CD4-positive, CD25-positive, alpha-beta regulatory T cell (primary cell): Measurements from ENCODE around the gene SFRP5. TPM values are rescaled to one million over a fixed set of nuclear protein-coding genes. Genes with fewer than 3 reads are reported as not detected.
A peak's percentile ranks its signal among the peaks of the same experiment; 100 is the strongest.

Source experiments
- ATAC-seq, 2 donors: fragments of 150-1000 bp; cut with Tn5 transposase; one replicate each; pipeline ENCODE4 v1.10.0; 2021; ENCODE audit warnings: low read depth in 2 of 2, moderate number of reproducible peaks in 2 of 2, moderate library complexity in 1 of 2
- DNase-seq, 3 donors: peaks; one replicate each; pipeline versions ENCODE4 v3.0.0 to v3.0.0-alpha.2; 2012 to 2022; ENCODE audit warnings: mixed read lengths in 1 of 3
- H3K27ac ChIP-seq: one replicate; pipeline ENCODE4 v1.7.0; 2013; ENCODE audit warnings: mild to moderate bottlenecking, low read length; ENCODE audit not compliant: insufficient read depth, poor library complexity, severe bottlenecking
- H3K27me3 ChIP-seq: one replicate; pipeline ENCODE4 v1.7.0; 2013; ENCODE audit warnings: low read length; ENCODE audit not compliant: control insufficient read depth, insufficient read depth
- H3K36me3 ChIP-seq: one replicate; pipeline ENCODE4 v1.7.0; 2013; ENCODE audit warnings: mild to moderate bottlenecking, low read length, moderate library complexity; ENCODE audit not compliant: control insufficient read depth, insufficient read depth
- H3K4me1 ChIP-seq: 2 replicates; pipeline ENCODE4 v1.7.0; 2013; ENCODE audit warnings: mild to moderate bottlenecking, low read length; ENCODE audit not compliant: insufficient read depth, control insufficient read depth, poor library complexity, severe bottlenecking
- H3K4me3 ChIP-seq: one replicate; pipeline ENCODE4 v1.7.0; 2013; ENCODE audit warnings: low read depth, mild to moderate bottlenecking, low read length, moderate library complexity
- H3K9me3 ChIP-seq, 2 experiments: 1 replicate in 1 of 2; 2 replicates in 1 of 2; pipeline ENCODE4 v1.7.0; 2013; ENCODE audit warnings: low read length in 2 of 2, mild to moderate bottlenecking in 1 of 2, moderate library complexity in 1 of 2; ENCODE audit not compliant: control insufficient read depth in 2 of 2
- H3K27ac Mint-ChIP-seq, 3 donors: one replicate each; pipeline ENCODE4 v1.8.0; 2020 to 2022; ENCODE audit warnings: mild to moderate bottlenecking in 3 of 3, mixed read lengths in 3 of 3, moderate library complexity in 2 of 3
- H3K27me3 Mint-ChIP-seq: one replicate; pipeline ENCODE4 v1.8.0; 2022; ENCODE audit warnings: mild to moderate bottlenecking, mixed read lengths
- H3K36me3 Mint-ChIP-seq: one replicate; pipeline ENCODE4 v1.8.0; 2020; ENCODE audit warnings: mixed read lengths
- H3K4me1 Mint-ChIP-seq, 4 donors: one replicate each; pipeline ENCODE4 v1.8.0; 2020 to 2022; ENCODE audit warnings: mixed read lengths in 4 of 4, mild to moderate bottlenecking in 1 of 4
- H3K4me3 Mint-ChIP-seq, 4 donors: one replicate each; pipeline ENCODE4 v1.8.0; 2020 to 2022; ENCODE audit warnings: mild to moderate bottlenecking in 4 of 4, mixed read lengths in 4 of 4, moderate library complexity in 3 of 4
- H3K9me3 Mint-ChIP-seq, 7 donors: one replicate each; pipeline ENCODE4 v1.8.0; 2020 to 2022; ENCODE audit warnings: mixed read lengths in 7 of 7, mild to moderate bottlenecking in 3 of 7, moderate library complexity in 2 of 7
- polyA plus RNA-seq, 4 donors: library from polyadenylated mRNA; unstranded; fragments of 300-500 nt; fragmentation: Illumina TruSeq; gene quantifications; one replicate each; pipeline ENCODE4 v1.2.3, GENCODE V29; 2021
- total RNA-seq: library from RNA; stranded (reverse); gene quantifications from one replicate; pipeline ENCODE4 v1.2.3, GENCODE V29; 2022

Gene SFRP5
- total and polyA plus RNA-seq, 5 donors from 2014 or later = 0.34 to 0.93 (median 0.43) TPM; not detected in 2

DNA sequence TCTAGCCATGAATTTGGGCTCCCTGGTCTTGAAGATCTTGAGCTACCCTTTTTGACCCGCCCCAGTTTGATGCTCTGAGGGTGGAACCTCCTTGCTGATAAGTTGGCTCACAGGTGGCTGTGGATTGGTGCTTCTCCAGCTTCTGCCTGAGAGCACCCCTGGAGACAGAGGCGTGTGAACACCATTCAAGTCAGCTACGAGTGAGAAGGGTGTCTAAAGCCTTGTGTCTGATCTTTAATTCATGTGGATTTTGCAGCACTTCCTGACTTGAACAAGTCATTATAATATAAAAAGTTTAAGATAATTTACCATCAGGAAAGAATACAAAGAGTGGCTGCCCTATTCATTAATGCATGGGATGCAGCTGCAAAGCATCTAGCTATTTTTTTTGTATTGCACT, 40.2 kb upstream of the SFRP5 start:
- Histone ChIP-seq H3K27me3 (no peaks in the 10 kb centered on the region), H3K9me3 (no peaks in the 10 kb centered on the region), H3K4me1 (no peaks in the 10 kb centered on the region), H3K4me3 (no peak overlapping the region), H3K27ac (no peak overlapping the region), H3K36me3 (no peaks in the 10 kb centered on the region)
- Mint-ChIP-seq H3K4me1 (peaks cover 0 to 8% (median 2%) of the 10 kb centered on the region in 4 donors), H3K36me3 (no peaks in the 10 kb centered on the region), H3K27me3 (peaks cover 5% of the 10 kb centered on the region), H3K27ac (no peak overlapping the region), H3K9me3 (peaks cover 0 to 2% (median 0%) of the 10 kb centered on the region in 7 donors), H3K4me3 (no peak overlapping the region)
- ATAC-seq = no peak
- DNase-seq = no peak

DNA sequence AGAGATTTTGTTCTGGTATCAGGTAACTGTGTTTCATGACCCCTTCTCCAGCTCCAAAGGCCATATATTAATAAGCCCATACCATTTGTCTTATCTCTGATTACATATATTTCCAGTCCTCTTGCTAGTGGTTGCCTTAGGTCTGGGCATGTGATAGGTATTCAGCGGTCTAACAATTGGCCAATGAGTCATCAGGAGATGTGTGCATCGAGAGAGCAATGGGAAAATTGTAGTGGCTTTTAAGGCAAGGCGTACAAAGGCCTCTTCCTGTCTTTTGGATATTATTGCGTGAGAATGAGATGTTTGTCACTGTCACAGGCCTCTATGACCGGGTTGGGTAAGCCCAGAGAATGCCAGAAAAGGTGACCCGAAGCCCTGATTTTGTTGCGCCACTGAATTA, 38.6 kb upstream of the SFRP5 start:
- Mint-ChIP-seq H3K9me3 (no peaks in the 10 kb centered on the region), H3K27me3 (peaks cover 5% of the 10 kb centered on the region), H3K36me3 (no peaks in the 10 kb centered on the region), H3K27ac (no peak overlapping the region), H3K4me3 (no peak overlapping the region), H3K4me1 (peaks cover 0 to 8% (median 2%) of the 10 kb centered on the region in 4 donors)
- ATAC-seq (no peak), DNase-seq (no peak)
- no peaks in the 10 kb centered on the region for H3K36me3 ChIP-seq
- no peaks in the 10 kb centered on the region for H3K27me3 ChIP-seq
- no peaks in the 10 kb centered on the region for H3K4me1 ChIP-seq
- no peaks in the 10 kb centered on the region for H3K9me3 ChIP-seq
- no peak overlapping the region for H3K27ac ChIP-seq
- H3K4me3 ChIP-seq = no peak overlapping the region

GRCh38 chr10:97805949-97806348, 34.1 kb upstream of the SFRP5 start:
- Histone ChIP-seq H3K27ac (no peak overlapping the region), H3K27me3 (no peaks in the 10 kb centered on the region), H3K4me1 (no peaks in the 10 kb centered on the region), H3K36me3 (no peaks in the 10 kb centered on the region), H3K4me3 (no peak overlapping the region), H3K9me3 (no peaks in the 10 kb centered on the region)
- no peak for DNase-seq
- H3K27me3 Mint-ChIP-seq = peaks cover 8% of the 10 kb centered on the region
- no peaks in the 10 kb centered on the region for H3K36me3 Mint-ChIP-seq
- ATAC-seq = no peak
- H3K4me3 Mint-ChIP-seq = no peak overlapping the region
- peaks cover 0 to 4% (median 2%) of the 10 kb centered on the region in 4 donors for H3K4me1 Mint-ChIP-seq
- no peak overlapping the region for H3K27ac Mint-ChIP-seq
- no peaks in the 10 kb centered on the region for H3K9me3 Mint-ChIP-seq

DNA sequence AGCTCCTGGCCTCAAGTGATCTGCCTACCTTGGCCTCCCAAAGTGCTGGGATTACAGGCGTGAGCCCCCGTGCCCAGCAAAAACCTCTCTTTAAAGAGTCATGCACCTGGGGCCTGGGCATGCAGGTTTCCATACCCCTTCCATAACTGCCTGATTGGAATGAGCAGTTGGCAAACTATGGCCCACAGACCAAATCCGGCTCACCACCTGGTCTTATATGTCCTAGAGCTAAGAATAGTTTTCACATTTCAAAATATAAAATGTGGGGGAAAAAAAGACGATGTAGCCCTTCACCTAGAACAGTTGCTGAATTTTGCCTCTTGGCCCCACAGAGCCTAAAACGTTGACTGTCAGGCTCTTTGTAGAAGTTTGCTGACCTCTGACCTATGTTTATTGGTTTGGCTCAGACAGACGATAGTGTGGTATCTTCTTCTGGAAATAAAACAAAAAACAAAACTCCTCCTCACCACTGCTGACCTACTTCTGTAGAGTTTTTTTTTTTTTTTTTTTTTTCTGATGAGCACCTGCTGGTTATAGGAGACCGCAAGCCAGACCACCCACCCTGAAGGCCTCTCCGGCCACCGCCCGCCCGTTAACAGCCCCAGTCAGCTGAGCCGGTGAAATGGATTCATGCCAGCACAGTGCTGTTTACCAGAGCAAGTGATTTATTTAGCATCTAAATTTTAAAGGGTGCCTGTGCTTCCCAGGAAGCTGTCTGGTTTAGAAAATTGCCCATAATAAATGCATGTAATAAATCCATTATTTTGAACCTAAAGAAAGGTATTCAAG, 33.5 kb upstream of the SFRP5 start:
- Mint-ChIP-seq H3K4me3 (no peak overlapping the region), H3K36me3 (no peaks in the 10 kb centered on the region)
- ATAC-seq = no peak

DNA sequence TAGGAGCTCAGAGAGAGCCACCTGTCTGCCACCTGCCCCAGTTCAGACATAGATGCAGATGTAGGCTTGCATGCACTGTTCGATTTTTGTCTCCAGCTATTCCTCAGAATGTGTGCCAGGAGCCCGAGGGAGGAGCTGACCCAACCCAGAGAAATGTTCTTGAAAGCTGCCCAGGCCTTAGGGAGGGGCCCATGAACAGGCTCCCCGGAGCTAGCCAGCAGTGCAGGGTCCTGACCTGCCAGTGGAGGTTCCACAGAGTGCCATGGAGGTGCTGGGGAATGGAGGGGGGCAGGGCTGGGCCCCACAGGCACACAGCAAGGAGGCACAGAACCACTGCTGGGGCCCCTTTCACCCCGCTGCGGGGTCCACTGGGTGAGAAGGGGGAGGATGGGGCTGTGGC, 29.6 kb upstream of the SFRP5 start:
- H3K4me1 Mint-ChIP-seq = peaks cover 3 to 22% (median 14%) of the 10 kb centered on the region in 4 donors
- peaks cover 0 to 13% (median 0%) of the 10 kb centered on the region in 7 donors for H3K9me3 Mint-ChIP-seq
- no peak overlapping the region for H3K27ac ChIP-seq
- DNase-seq (no peak), ATAC-seq (no peak)
- peaks cover 4 to 11% of the 10 kb centered on the region in 2 experiments for H3K9me3 ChIP-seq
- H3K27me3 Mint-ChIP-seq = peaks cover 8% of the 10 kb centered on the region
- H3K4me3 Mint-ChIP-seq = no peak overlapping the region
- peaks cover 8% of the 10 kb centered on the region for H3K4me1 ChIP-seq
- no peaks in the 10 kb centered on the region for H3K36me3 ChIP-seq
- peaks cover 3% of the 10 kb centered on the region for H3K36me3 Mint-ChIP-seq
- H3K4me3 ChIP-seq = no peak overlapping the region
- no peaks in the 10 kb centered on the region for H3K27me3 ChIP-seq
- no peak overlapping the region for H3K27ac Mint-ChIP-seq

More for the DNA sequence above, 33.5 kb upstream of the SFRP5 start:
- H3K4me3 ChIP-seq = no peak overlapping the region
- H3K27ac ChIP-seq = no peak overlapping the region
- H3K36me3 ChIP-seq = no peaks in the 10 kb centered on the region
- DNase-seq = no peak
- no peaks in the 10 kb centered on the region for H3K9me3 ChIP-seq
- no peaks in the 10 kb centered on the region for H3K27me3 ChIP-seq
- Mint-ChIP-seq H3K27me3 (peaks cover 8% of the 10 kb centered on the region), H3K27ac (no peak overlapping the region), H3K9me3 (no peaks in the 10 kb centered on the region), H3K4me1 (peaks cover 0 to 5% (median 2%) of the 10 kb centered on the region in 4 donors)
- no peaks in the 10 kb centered on the region for H3K4me1 ChIP-seq

GRCh38 chr10:97800474-97800873, 28.7 kb upstream of the SFRP5 start:
- Histone ChIP-seq H3K27me3 (no peaks in the 10 kb centered on the region), H3K9me3 (peaks cover 4 to 11% of the 10 kb centered on the region in 2 experiments), H3K27ac (no peak overlapping the region), H3K36me3 (no peaks in the 10 kb centered on the region), H3K4me3 (no peak overlapping the region), H3K4me1 (peaks cover 16% of the 10 kb centered on the region)
- Mint-ChIP-seq H3K4me1 (peaks cover 5 to 31% (median 21%) of the 10 kb centered on the region in 4 donors), H3K27ac (no peak overlapping the region), H3K9me3 (peaks cover 0 to 13% (median 0%) of the 10 kb centered on the region in 7 donors), H3K4me3 (no peak overlapping the region), H3K36me3 (peaks cover 3% of the 10 kb centered on the region), H3K27me3 (peaks cover 8% of the 10 kb centered on the region)
- ATAC-seq = no peak
- DNase-seq = no peak

DNA sequence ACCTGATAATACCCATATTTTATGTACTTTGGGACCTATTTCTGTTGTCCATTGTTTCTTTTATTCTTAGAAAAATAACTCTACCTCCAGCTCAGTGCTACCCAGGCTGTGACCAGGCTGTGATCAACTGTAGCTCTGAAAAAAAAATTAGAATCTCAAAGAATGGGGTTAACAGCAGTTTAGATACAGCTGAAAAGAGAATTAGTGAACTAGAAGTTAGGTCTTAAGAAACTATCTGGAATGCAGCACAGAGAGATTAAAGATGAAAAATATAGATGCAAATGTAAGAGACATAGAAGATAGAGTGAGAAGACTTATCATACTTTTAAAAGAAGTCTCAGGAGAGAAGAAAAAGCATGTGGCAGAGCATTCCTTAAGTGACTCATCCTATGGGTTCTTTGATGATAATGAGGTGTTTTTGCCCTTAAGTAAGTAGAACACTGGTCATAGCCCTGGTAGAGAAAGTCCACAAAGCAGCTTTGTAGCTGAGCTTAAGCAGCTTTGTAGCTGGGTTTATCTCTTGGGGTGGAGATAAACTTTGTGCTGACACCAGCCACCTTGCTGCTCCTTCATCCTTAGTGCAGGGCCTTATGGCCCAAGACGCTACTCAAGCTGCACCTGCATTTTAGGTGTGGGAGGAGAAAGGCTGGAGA, 27.3 kb upstream of the SFRP5 start:
- no peak overlapping the region for H3K27ac Mint-ChIP-seq
- no peak for DNase-seq
- H3K27ac ChIP-seq = no peak overlapping the region
- H3K4me3 ChIP-seq = no peak overlapping the region
- peaks cover 8% of the 10 kb centered on the region for H3K27me3 Mint-ChIP-seq
- peaks cover 5 to 40% (median 25%) of the 10 kb centered on the region in 4 donors for H3K4me1 Mint-ChIP-seq
- no peaks in the 10 kb centered on the region for H3K36me3 ChIP-seq
- peaks cover 0 to 13% (median 0%) of the 10 kb centered on the region in 7 donors for H3K9me3 Mint-ChIP-seq
- ATAC-seq = no peak
- no peaks in the 10 kb centered on the region for H3K27me3 ChIP-seq
- peak overlapping the region in 1 of 4 donors; percentile 70 for H3K4me3 Mint-ChIP-seq
- H3K4me1 ChIP-seq = peaks cover 16% of the 10 kb centered on the region
- peaks cover 3% of the 10 kb centered on the region for H3K36me3 Mint-ChIP-seq
- H3K9me3 ChIP-seq = peaks cover 4 to 11% of the 10 kb centered on the region in 2 experiments
